ENCODE data around the gene NPAS2.
A peak's percentile ranks its signal among the peaks of the same experiment; 100 is the strongest.

The NPAS2 gene

GRCh38 chr2:100853909-100854810 is 34.2 kb downstream of the NPAS2 start:
- H2BK120ac ChIP-seq (ENCODE audit: low read depth, low read length) = no peak overlapping the region
- H4K8ac ChIP-seq (ENCODE audit: low read depth, low read length) = no peak overlapping the region
- H4K5ac ChIP-seq (ENCODE audit: low read length) = no peak overlapping the region
- H3K27me3 ChIP-seq (ENCODE audit: insufficient read depth, low read length, poor library complexity) = no peaks in the 10 kb centered on the region
- H2AK5ac ChIP-seq (ENCODE audit: low read length) = no peak overlapping the region
- H3K36me3 ChIP-seq (ENCODE audit: control insufficient read depth, insufficient read depth, low read length) = no peaks in the 10 kb centered on the region
- H3K4me1 ChIP-seq (ENCODE audit: control insufficient read depth, low read depth, low read length) = no peaks in the 10 kb centered on the region
- no peaks in the 10 kb centered on the region for H3K79me1 ChIP-seq (ENCODE audit: low read length)
- no peak overlapping the region for H3K27ac ChIP-seq (ENCODE audit: low read depth, low read length)
- H3K79me2 ChIP-seq (ENCODE audit: control insufficient read depth, insufficient read depth, low read length) = no peaks in the 10 kb centered on the region
- H3K4me2 ChIP-seq (ENCODE audit: low read length) = no peak overlapping the region
- no peak overlapping the region for H3K4me3 ChIP-seq (ENCODE audit: low read length)
- H2BK15ac ChIP-seq (replicated peaks; ENCODE audit: low read depth) = no peak overlapping the region
- H3K9ac ChIP-seq (ENCODE audit: low read length) = no peak overlapping the region
- no CpG with 5 or more reads among the region's 10 CpGs for WGBS (ENCODE audit: extremely low coverage, insufficient coverage, low lambda C conversion rate)
- no peak overlapping the region for H3K4ac ChIP-seq (ENCODE audit: low read depth, low read length)
- no peak overlapping the region for H3K18ac ChIP-seq (ENCODE audit: low read length)
- H3K23ac ChIP-seq (ENCODE audit: low read length) = no peak overlapping the region
- DNase-seq = peak; percentile 21
- H2BK5ac ChIP-seq (ENCODE audit: low read length) = no peak overlapping the region
- H3K56ac ChIP-seq (ENCODE audit: low read length) = no peak overlapping the region

- Histone ChIP-seq H3K36me3 (ENCODE audit: control insufficient read depth, insufficient read depth, low read length) (no peaks in the 10 kb centered on the region), H4K5ac (ENCODE audit: low read length) (no peak overlapping the region), H3K23ac (ENCODE audit: low read length) (no peak overlapping the region), H3K4me2 (ENCODE audit: low read length) (no peak overlapping the region), H3K79me1 (ENCODE audit: low read length) (no peaks in the 10 kb centered on the region), H2AK5ac (ENCODE audit: low read length) (no peak overlapping the region), H2BK15ac (replicated peaks; ENCODE audit: low read depth) (no peak overlapping the region), H3K56ac (ENCODE audit: low read length) (no peak overlapping the region), H3K4me1 (ENCODE audit: control insufficient read depth, low read depth, low read length) (no peaks in the 10 kb centered on the region), H2BK5ac (ENCODE audit: low read length) (no peak overlapping the region), H3K79me2 (ENCODE audit: control insufficient read depth, insufficient read depth, low read length) (no peaks in the 10 kb centered on the region), H2BK120ac (ENCODE audit: low read depth, low read length) (no peak overlapping the region), H3K27me3 (ENCODE audit: insufficient read depth, low read length, poor library complexity) (no peaks in the 10 kb centered on the region), H3K18ac (ENCODE audit: low read length) (no peak overlapping the region), H3K4me3 (ENCODE audit: low read length) (no peak overlapping the region), H3K4ac (ENCODE audit: low read depth, low read length) (no peak overlapping the region), H4K8ac (ENCODE audit: low read depth, low read length) (no peak overlapping the region), H3K9ac (ENCODE audit: low read length) (no peak overlapping the region), H3K27ac (ENCODE audit: low read depth, low read length) (no peak overlapping the region)
- WGBS (ENCODE audit: extremely low coverage, insufficient coverage, low lambda C conversion rate) = no CpG with 5 or more reads among the region's 7 CpGs
- no peak for DNase-seq
Measured at GRCh38 chr2:100855084-100855483, 35.1 kb downstream of the NPAS2 start.

- Histone ChIP-seq H3K23ac (ENCODE audit: low read length) (no peak overlapping the region), H3K4me3 (ENCODE audit: low read length) (no peak overlapping the region), H3K36me3 (ENCODE audit: control insufficient read depth, insufficient read depth, low read length) (no peaks in the 10 kb centered on the region), H2AK5ac (ENCODE audit: low read length) (no peak overlapping the region), H3K4ac (ENCODE audit: low read depth, low read length) (no peak overlapping the region), H3K18ac (ENCODE audit: low read length) (no peak overlapping the region), H3K27me3 (ENCODE audit: insufficient read depth, low read length, poor library complexity) (no peaks in the 10 kb centered on the region), H3K79me1 (ENCODE audit: low read length) (no peaks in the 10 kb centered on the region), H3K56ac (ENCODE audit: low read length) (no peak overlapping the region), H2BK120ac (ENCODE audit: low read depth, low read length) (no peak overlapping the region), H3K4me2 (ENCODE audit: low read length) (no peak overlapping the region), H3K4me1 (ENCODE audit: control insufficient read depth, low read depth, low read length) (no peaks in the 10 kb centered on the region), H4K5ac (ENCODE audit: low read length) (no peak overlapping the region), H2BK5ac (ENCODE audit: low read length) (no peak overlapping the region), H4K8ac (ENCODE audit: low read depth, low read length) (no peak overlapping the region), H3K27ac (ENCODE audit: low read depth, low read length) (no peak overlapping the region), H2BK15ac (replicated peaks; ENCODE audit: low read depth) (no peak overlapping the region), H3K79me2 (ENCODE audit: control insufficient read depth, insufficient read depth, low read length) (no peaks in the 10 kb centered on the region), H3K9ac (ENCODE audit: low read length) (no peak overlapping the region)
- no CpG with 5 or more reads among the region's 3 CpGs for WGBS (ENCODE audit: extremely low coverage, insufficient coverage, low lambda C conversion rate)
- DNase-seq = no peak
Measured at GRCh38 chr2:100855606-100856005, 35.7 kb downstream of the NPAS2 start.

GRCh38 chr2:100856732-100857131 is 36.8 kb downstream of the NPAS2 start:
- Histone ChIP-seq H4K5ac (ENCODE audit: low read length) (no peak overlapping the region), H3K27me3 (ENCODE audit: insufficient read depth, low read length, poor library complexity) (no peaks in the 10 kb centered on the region), H2AK5ac (ENCODE audit: low read length) (no peak overlapping the region), H3K23ac (ENCODE audit: low read length) (no peak overlapping the region), H3K79me1 (ENCODE audit: low read length) (no peaks in the 10 kb centered on the region), H3K4me2 (ENCODE audit: low read length) (no peak overlapping the region), H3K4me1 (ENCODE audit: control insufficient read depth, low read depth, low read length) (no peaks in the 10 kb centered on the region), H3K79me2 (ENCODE audit: control insufficient read depth, insufficient read depth, low read length) (no peaks in the 10 kb centered on the region), H3K4ac (ENCODE audit: low read depth, low read length) (no peak overlapping the region), H2BK5ac (ENCODE audit: low read length) (no peak overlapping the region), H4K8ac (ENCODE audit: low read depth, low read length) (no peak overlapping the region), H2BK120ac (ENCODE audit: low read depth, low read length) (no peak overlapping the region), H3K27ac (ENCODE audit: low read depth, low read length) (no peak overlapping the region), H3K9ac (ENCODE audit: low read length) (no peak overlapping the region), H3K56ac (ENCODE audit: low read length) (no peak overlapping the region), H3K4me3 (ENCODE audit: low read length) (no peak overlapping the region), H3K18ac (ENCODE audit: low read length) (no peak overlapping the region), H3K36me3 (ENCODE audit: control insufficient read depth, insufficient read depth, low read length) (no peaks in the 10 kb centered on the region), H2BK15ac (replicated peaks; ENCODE audit: low read depth) (no peak overlapping the region)
- WGBS (ENCODE audit: extremely low coverage, insufficient coverage, low lambda C conversion rate) = no CpG with 5 or more reads among the region's 8 CpGs
- DNase-seq = no peak

- Histone ChIP-seq H3K18ac (ENCODE audit: low read length) (no peak overlapping the region), H3K9ac (ENCODE audit: low read length) (no peak overlapping the region), H3K4me2 (ENCODE audit: low read length) (no peak overlapping the region), H3K4me1 (ENCODE audit: control insufficient read depth, low read depth, low read length) (no peaks in the 10 kb centered on the region), H3K4ac (ENCODE audit: low read depth, low read length) (no peak overlapping the region), H3K36me3 (ENCODE audit: control insufficient read depth, insufficient read depth, low read length) (no peaks in the 10 kb centered on the region), H2BK120ac (ENCODE audit: low read depth, low read length) (no peak overlapping the region), H3K27me3 (ENCODE audit: insufficient read depth, low read length, poor library complexity) (no peaks in the 10 kb centered on the region), H4K5ac (ENCODE audit: low read length) (no peak overlapping the region), H2BK5ac (ENCODE audit: low read length) (no peak overlapping the region), H3K27ac (ENCODE audit: low read depth, low read length) (no peak overlapping the region), H3K56ac (ENCODE audit: low read length) (no peak overlapping the region), H2BK15ac (replicated peaks; ENCODE audit: low read depth) (no peak overlapping the region), H2AK5ac (ENCODE audit: low read length) (no peak overlapping the region), H4K8ac (ENCODE audit: low read depth, low read length) (no peak overlapping the region), H3K4me3 (ENCODE audit: low read length) (no peak overlapping the region), H3K79me2 (ENCODE audit: control insufficient read depth, insufficient read depth, low read length) (no peaks in the 10 kb centered on the region), H3K79me1 (ENCODE audit: low read length) (no peaks in the 10 kb centered on the region), H3K23ac (ENCODE audit: low read length) (no peak overlapping the region)
- DNase-seq = no peak
- no CpG with 5 or more reads among the region's 6 CpGs for WGBS (ENCODE audit: extremely low coverage, insufficient coverage, low lambda C conversion rate)
Measured at GRCh38 chr2:100857341-100857740, 37.4 kb downstream of the NPAS2 start.

GRCh38 chr2:100857915-100858314 is 38.0 kb downstream of the NPAS2 start:
- Histone ChIP-seq H4K8ac (ENCODE audit: low read depth, low read length) (no peak overlapping the region), H4K5ac (ENCODE audit: low read length) (no peak overlapping the region), H3K79me1 (ENCODE audit: low read length) (no peaks in the 10 kb centered on the region), H3K4me3 (ENCODE audit: low read length) (no peak overlapping the region), H3K4me1 (ENCODE audit: control insufficient read depth, low read depth, low read length) (no peaks in the 10 kb centered on the region), H3K79me2 (ENCODE audit: control insufficient read depth, insufficient read depth, low read length) (no peaks in the 10 kb centered on the region), H2BK120ac (ENCODE audit: low read depth, low read length) (no peak overlapping the region), H3K36me3 (ENCODE audit: control insufficient read depth, insufficient read depth, low read length) (no peaks in the 10 kb centered on the region), H2AK5ac (ENCODE audit: low read length) (no peak overlapping the region), H3K4ac (ENCODE audit: low read depth, low read length) (no peak overlapping the region), H2BK15ac (replicated peaks; ENCODE audit: low read depth) (no peak overlapping the region), H3K27ac (ENCODE audit: low read depth, low read length) (no peak overlapping the region), H3K56ac (ENCODE audit: low read length) (no peak overlapping the region), H3K27me3 (ENCODE audit: insufficient read depth, low read length, poor library complexity) (no peaks in the 10 kb centered on the region), H3K23ac (ENCODE audit: low read length) (no peak overlapping the region), H2BK5ac (ENCODE audit: low read length) (no peak overlapping the region), H3K18ac (ENCODE audit: low read length) (no peak overlapping the region), H3K4me2 (ENCODE audit: low read length) (no peak overlapping the region), H3K9ac (ENCODE audit: low read length) (no peak overlapping the region)
- no CpG with 5 or more reads among the region's 3 CpGs for WGBS (ENCODE audit: extremely low coverage, insufficient coverage, low lambda C conversion rate)
- no peak for DNase-seq

All from mesendoderm (in vitro differentiated cells).